WTC11 (cell line): ENCODE data around the gene HID1.

ENCODE experiments used
- CTCF ChIP-seq: fragments of 200-600 bp; IDR thresholded peaks from 2 replicates; pipeline ENCODE4 v1.8.0; 2022; ENCODE audit warnings: antibody characterized with exemption
- MLX ChIP-seq: sonication (generic); formaldehyde crosslinking; IDR thresholded peaks from 2 replicates; pipeline ENCODE4 v1.8.1; 2023; ENCODE audit warnings: mild to moderate bottlenecking, missing genetic modification reagents, moderate library complexity
- NR2C2 ChIP-seq: sonication (generic); formaldehyde crosslinking; IDR thresholded peaks from 2 replicates; pipeline ENCODE4 v1.8.0; 2022; ENCODE audit warnings: mild to moderate bottlenecking, missing genetic modification reagents
- ZBTB21 ChIP-seq: sonication (generic); formaldehyde crosslinking; IDR thresholded peaks from 2 replicates; pipeline ENCODE4 v1.8.1; 2023; ENCODE audit warnings: mild to moderate bottlenecking, missing genetic modification reagents, borderline replicate concordance

- TF ChIP-seq CTCF (no peak), ZBTB21 (CRISPR knock-in tag) (no peak), NR2C2 (no peak), MLX (CRISPR knock-in tag) (no peak)
Observed at GRCh38 chr17:74998783-74999182, 26.2 kb upstream of the HID1 start.
